ENCODE results near the gene SAV1.

GRCh38 chr14:50605766-50606165 is 62.3 kb downstream of the SAV1 start:
- TF ChIP-seq, protein P1, sequence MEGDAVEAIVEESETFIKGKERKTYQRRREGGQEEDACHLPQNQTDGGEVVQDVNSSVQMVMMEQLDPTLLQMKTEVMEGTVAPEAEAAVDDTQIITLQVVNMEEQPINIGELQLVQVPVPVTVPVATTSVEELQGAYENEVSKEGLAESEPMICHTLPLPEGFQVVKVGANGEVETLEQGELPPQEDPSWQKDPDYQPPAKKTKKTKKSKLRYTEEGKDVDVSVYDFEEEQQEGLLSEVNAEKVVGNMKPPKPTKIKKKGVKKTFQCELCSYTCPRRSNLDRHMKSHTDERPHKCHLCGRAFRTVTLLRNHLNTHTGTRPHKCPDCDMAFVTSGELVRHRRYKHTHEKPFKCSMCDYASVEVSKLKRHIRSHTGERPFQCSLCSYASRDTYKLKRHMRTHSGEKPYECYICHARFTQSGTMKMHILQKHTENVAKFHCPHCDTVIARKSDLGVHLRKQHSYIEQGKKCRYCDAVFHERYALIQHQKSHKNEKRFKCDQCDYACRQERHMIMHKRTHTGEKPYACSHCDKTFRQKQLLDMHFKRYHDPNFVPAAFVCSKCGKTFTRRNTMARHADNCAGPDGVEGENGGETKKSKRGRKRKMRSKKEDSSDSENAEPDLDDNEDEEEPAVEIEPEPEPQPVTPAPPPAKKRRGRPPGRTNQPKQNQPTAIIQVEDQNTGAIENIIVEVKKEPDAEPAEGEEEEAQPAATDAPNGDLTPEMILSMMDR (IDR thresholded peaks at IDR 0.05) = no peak
- no peak for TF ChIP-seq POLR2A (IDR thresholded peaks at IDR 0.05)
- no peak for TF ChIP-seq POLR2AphosphoS5 (IDR thresholded peaks at IDR 0.05)
